Muscle layer of duodenum (tissue), 2 donors: ENCODE measurements around the gene ROBO3.

Source experiments
- H3K27ac ChIP-seq: one replicate; pipeline ENCODE4 v1.7.0; 2013; ENCODE audit warnings: mild to moderate bottlenecking, low read length
- H3K27me3 ChIP-seq: one replicate; pipeline ENCODE4 v1.7.0; 2013; ENCODE audit warnings: low read depth, mild to moderate bottlenecking, control low read depth, low read length
- H3K36me3 ChIP-seq, 2 donors: one replicate each; pipeline ENCODE4 v1.7.0; 2013; ENCODE audit warnings: low read length in 2 of 2, control low read depth in 1 of 2, mild to moderate bottlenecking in 1 of 2; ENCODE audit not compliant: insufficient read depth in 2 of 2, control insufficient read depth in 1 of 2
- H3K4me1 ChIP-seq, 2 donors: one replicate each; pipeline ENCODE4 v1.7.0; 2013; ENCODE audit warnings: low read length in 2 of 2, mild to moderate bottlenecking in 2 of 2, control low read depth in 1 of 2, moderate library complexity in 1 of 2; ENCODE audit not compliant: insufficient read depth in 2 of 2, control insufficient read depth in 1 of 2
- H3K4me3 ChIP-seq, 2 donors: one replicate each; pipeline ENCODE4 v1.7.0; 2013; ENCODE audit warnings: low read length in 2 of 2, low read depth in 1 of 2, mild to moderate bottlenecking in 1 of 2
- H3K9me3 ChIP-seq, 2 donors: one replicate each; pipeline ENCODE4 v1.7.0; 2013; ENCODE audit warnings: low read length in 2 of 2, control low read depth in 1 of 2, mild to moderate bottlenecking in 1 of 2; ENCODE audit not compliant: control insufficient read depth in 1 of 2
- donor health status: healthy.

ROBO3 gene

GRCh38 chr11:124868331-124869274 is 3.4 kb downstream of the ROBO3 start:
- Histone ChIP-seq H3K4me3 (no peak overlapping the region), H3K27ac (no peak overlapping the region), H3K4me1 (peaks cover 0 to 36% of the 10 kb centered on the region in 2 donors), H3K9me3 (no peaks in the 10 kb centered on the region), H3K27me3 (peaks cover 77% of the 10 kb centered on the region), H3K36me3 (no peaks in the 10 kb centered on the region)

GRCh38 chr11:124869331-124869730 is 4.1 kb downstream of the ROBO3 start:
- Histone ChIP-seq H3K36me3 (no peaks in the 10 kb centered on the region), H3K27me3 (peaks cover 70% of the 10 kb centered on the region), H3K4me3 (no peak overlapping the region), H3K27ac (no peak overlapping the region), H3K9me3 (no peaks in the 10 kb centered on the region), H3K4me1 (peaks cover 0 to 33% of the 10 kb centered on the region in 2 donors)

GRCh38 chr11:124869856-124870387 is 4.7 kb downstream of the ROBO3 start:
- Histone ChIP-seq H3K27me3 (peaks cover 64% of the 10 kb centered on the region), H3K27ac (no peak overlapping the region), H3K4me1 (peaks cover 0 to 29% of the 10 kb centered on the region in 2 donors), H3K4me3 (no peak overlapping the region), H3K36me3 (no peaks in the 10 kb centered on the region), H3K9me3 (no peaks in the 10 kb centered on the region)

- H3K4me1 ChIP-seq: peaks cover 0 to 24% of the 10 kb centered on the region in 2 donors
- H3K9me3 ChIP-seq: no peaks in the 10 kb centered on the region
- no peaks in the 10 kb centered on the region for H3K36me3 ChIP-seq
- no peak overlapping the region for H3K27ac ChIP-seq
- H3K27me3 ChIP-seq: peaks cover 59% of the 10 kb centered on the region
- no peak overlapping the region for H3K4me3 ChIP-seq
Observed at GRCh38 chr11:124870430-124870829, 5.2 kb downstream of the ROBO3 start.

GRCh38 chr11:124872280-124872679 is 7.0 kb downstream of the ROBO3 start:
- H3K9me3 ChIP-seq: no peaks in the 10 kb centered on the region
- H3K4me3 ChIP-seq: no peak overlapping the region
- H3K4me1 ChIP-seq: peaks cover 9% of the 10 kb centered on the region in 2 donors
- H3K27me3 ChIP-seq: peaks cover 41% of the 10 kb centered on the region
- H3K27ac ChIP-seq: no peak overlapping the region
- no peaks in the 10 kb centered on the region for H3K36me3 ChIP-seq

GRCh38 chr11:124872741-124873140 is 7.5 kb downstream of the ROBO3 start:
- H3K9me3 ChIP-seq: no peaks in the 10 kb centered on the region
- no peaks in the 10 kb centered on the region for H3K36me3 ChIP-seq
- peaks cover 5 to 10% of the 10 kb centered on the region in 2 donors for H3K4me1 ChIP-seq
- no peak overlapping the region for H3K27ac ChIP-seq
- H3K27me3 ChIP-seq: peaks cover 40% of the 10 kb centered on the region
- H3K4me3 ChIP-seq: no peak overlapping the region

- Histone ChIP-seq H3K4me1 (peaks cover under 1 to 10% of the 10 kb centered on the region in 2 donors), H3K36me3 (no peaks in the 10 kb centered on the region), H3K27ac (no peak overlapping the region), H3K4me3 (no peak overlapping the region), H3K9me3 (no peaks in the 10 kb centered on the region), H3K27me3 (peaks cover 30% of the 10 kb centered on the region)
Observed at GRCh38 chr11:124873951-124874350, 8.7 kb downstream of the ROBO3 start.

GRCh38 chr11:124874571-124875255 is 9.5 kb downstream of the ROBO3 start:
- Histone ChIP-seq H3K27ac (no peak overlapping the region), H3K36me3 (no peaks in the 10 kb centered on the region), H3K27me3 (peaks cover 22% of the 10 kb centered on the region), H3K9me3 (no peaks in the 10 kb centered on the region), H3K4me3 (no peak overlapping the region), H3K4me1 (peaks cover 0 to 10% of the 10 kb centered on the region in 2 donors)

- Histone ChIP-seq H3K4me1 (peaks cover 0 to 10% of the 10 kb centered on the region in 2 donors), H3K27me3 (peaks cover 16% of the 10 kb centered on the region)
Observed at GRCh38 chr11:124875401-124875800, 10.2 kb downstream of the ROBO3 start.

GRCh38 chr11:124875943-124876817 is 10.9 kb downstream of the ROBO3 start:
- Histone ChIP-seq H3K4me3 (peak overlapping the region; percentile 59 to 78), H3K27ac (peak overlapping the region; percentile 16), H3K9me3 (no peaks in the 10 kb centered on the region), H3K36me3 (no peaks in the 10 kb centered on the region), H3K4me1 (peaks cover 0 to 10% of the 10 kb centered on the region in 2 donors), H3K27me3 (peaks cover 10% of the 10 kb centered on the region)

More at GRCh38 chr11:124875401-124875800, 10.2 kb downstream of the ROBO3 start:
- Histone ChIP-seq H3K4me3 (peak overlapping the region; percentile 59 to 78), H3K36me3 (no peaks in the 10 kb centered on the region), H3K9me3 (no peaks in the 10 kb centered on the region), H3K27ac (no peak overlapping the region)
